ENCODE data around the gene DIO3. TPM values are rescaled to one million over a fixed set of nuclear protein-coding genes. Genes with fewer than 3 reads are reported as not detected.

DIO3 gene
- total RNA-seq, 1 donor from 2014 or later = 0.67 TPM

DNA sequence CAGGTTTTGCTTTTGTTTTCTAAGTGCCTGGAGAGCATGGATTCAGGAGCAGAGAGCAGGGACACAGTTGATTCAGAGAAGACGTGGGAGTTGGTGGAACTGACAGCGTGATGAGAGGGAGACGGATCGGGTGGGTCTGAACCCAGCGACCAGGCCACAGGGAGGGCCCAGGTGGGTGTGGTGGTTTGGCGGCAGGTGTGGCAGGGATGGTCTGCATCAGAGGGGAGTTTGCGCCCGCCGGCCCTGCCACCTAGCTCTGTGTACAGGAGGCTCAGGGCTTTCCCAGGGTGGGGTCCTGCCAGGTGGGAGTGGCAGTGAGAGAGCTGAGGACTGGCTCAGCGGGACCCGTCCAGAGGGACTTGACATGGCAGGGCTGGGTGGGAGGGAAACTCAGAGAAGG lies 33.3 kb upstream of the DIO3 start:
- Histone ChIP-seq H3K27ac (no peak overlapping the region), H3K9me3 (no peaks in the 10 kb centered on the region), H3K27me3 (no peaks in the 10 kb centered on the region), H3K4me1 (no peaks in the 10 kb centered on the region), H3K4me3 (no peak overlapping the region), H3K36me3 (no peaks in the 10 kb centered on the region)
- ATAC-seq (no peak), DNase-seq (no peak)
- TF ChIP-seq, protein P1, sequence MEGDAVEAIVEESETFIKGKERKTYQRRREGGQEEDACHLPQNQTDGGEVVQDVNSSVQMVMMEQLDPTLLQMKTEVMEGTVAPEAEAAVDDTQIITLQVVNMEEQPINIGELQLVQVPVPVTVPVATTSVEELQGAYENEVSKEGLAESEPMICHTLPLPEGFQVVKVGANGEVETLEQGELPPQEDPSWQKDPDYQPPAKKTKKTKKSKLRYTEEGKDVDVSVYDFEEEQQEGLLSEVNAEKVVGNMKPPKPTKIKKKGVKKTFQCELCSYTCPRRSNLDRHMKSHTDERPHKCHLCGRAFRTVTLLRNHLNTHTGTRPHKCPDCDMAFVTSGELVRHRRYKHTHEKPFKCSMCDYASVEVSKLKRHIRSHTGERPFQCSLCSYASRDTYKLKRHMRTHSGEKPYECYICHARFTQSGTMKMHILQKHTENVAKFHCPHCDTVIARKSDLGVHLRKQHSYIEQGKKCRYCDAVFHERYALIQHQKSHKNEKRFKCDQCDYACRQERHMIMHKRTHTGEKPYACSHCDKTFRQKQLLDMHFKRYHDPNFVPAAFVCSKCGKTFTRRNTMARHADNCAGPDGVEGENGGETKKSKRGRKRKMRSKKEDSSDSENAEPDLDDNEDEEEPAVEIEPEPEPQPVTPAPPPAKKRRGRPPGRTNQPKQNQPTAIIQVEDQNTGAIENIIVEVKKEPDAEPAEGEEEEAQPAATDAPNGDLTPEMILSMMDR (IDR thresholded peaks at IDR 0.05) = no peak
- intact Hi-C loops (cut with DNase I) = no loop called here

DNA sequence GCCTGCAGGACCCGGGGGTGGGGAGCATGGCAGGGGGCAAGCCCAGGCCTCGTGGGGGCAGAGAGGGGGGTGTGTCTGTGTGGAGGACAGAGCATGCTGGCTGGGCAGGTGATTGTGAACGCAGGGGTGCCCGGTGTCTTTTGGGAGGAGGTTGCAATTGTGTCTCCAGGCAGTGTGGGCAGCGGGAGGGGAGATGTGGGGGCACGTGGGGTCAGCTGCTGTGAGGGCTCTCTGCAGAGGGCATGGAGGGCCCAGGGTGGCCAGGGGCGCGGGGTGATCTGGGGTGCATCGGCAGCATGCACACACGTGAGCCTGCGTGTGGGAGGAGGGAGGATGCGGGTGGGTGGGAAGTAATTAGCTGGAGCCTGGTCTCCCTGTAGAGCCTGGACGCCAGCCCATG lies 32.2 kb upstream of the DIO3 start:
- DNase-seq = no peak

DNA sequence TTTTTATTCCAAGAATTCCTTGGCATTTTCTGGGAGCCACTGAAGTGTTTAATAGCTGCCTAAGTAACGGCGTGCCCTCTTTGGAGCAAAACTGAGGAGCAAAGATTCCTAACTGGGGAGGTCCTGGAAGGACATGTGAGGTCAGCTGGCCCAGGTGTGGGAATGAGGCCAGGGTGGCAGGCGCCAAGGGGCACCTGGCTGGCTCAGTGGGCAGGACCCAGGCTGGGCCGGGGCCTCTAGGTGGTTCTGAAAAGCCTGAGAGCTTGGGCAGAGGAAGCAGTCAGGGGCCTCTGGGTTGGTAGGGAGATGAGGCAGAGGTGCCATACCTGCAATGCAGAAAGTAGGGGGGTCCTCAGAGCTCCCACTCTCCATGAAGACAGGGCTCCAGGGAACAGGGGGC lies 27.1 kb upstream of the DIO3 start:
- Histone ChIP-seq H3K4me3 (no peak overlapping the region), H3K27me3 (no peaks in the 10 kb centered on the region), H3K27ac (no peak overlapping the region), H3K4me1 (no peaks in the 10 kb centered on the region), H3K36me3 (no peaks in the 10 kb centered on the region), H3K9me3 (no peaks in the 10 kb centered on the region)
- DNase-seq (no peak), ATAC-seq (no peak)
- TF ChIP-seq, protein P1 (IDR thresholded peaks at IDR 0.05) = no peak
- intact Hi-C loops (cut with DNase I) = no loop called here

More for the DNA sequence above, 32.2 kb upstream of the DIO3 start:
- TF ChIP-seq, protein P1 (IDR thresholded peaks at IDR 0.05) = no peak
- H3K4me1 ChIP-seq = no peaks in the 10 kb centered on the region
- H3K27ac ChIP-seq = no peak overlapping the region
- intact Hi-C loops (cut with DNase I) = no loop called here
- no peaks in the 10 kb centered on the region for H3K36me3 ChIP-seq
- no peaks in the 10 kb centered on the region for H3K27me3 ChIP-seq
- H3K9me3 ChIP-seq = no peaks in the 10 kb centered on the region
- no peak overlapping the region for H3K4me3 ChIP-seq
- ATAC-seq = no peak

DNA sequence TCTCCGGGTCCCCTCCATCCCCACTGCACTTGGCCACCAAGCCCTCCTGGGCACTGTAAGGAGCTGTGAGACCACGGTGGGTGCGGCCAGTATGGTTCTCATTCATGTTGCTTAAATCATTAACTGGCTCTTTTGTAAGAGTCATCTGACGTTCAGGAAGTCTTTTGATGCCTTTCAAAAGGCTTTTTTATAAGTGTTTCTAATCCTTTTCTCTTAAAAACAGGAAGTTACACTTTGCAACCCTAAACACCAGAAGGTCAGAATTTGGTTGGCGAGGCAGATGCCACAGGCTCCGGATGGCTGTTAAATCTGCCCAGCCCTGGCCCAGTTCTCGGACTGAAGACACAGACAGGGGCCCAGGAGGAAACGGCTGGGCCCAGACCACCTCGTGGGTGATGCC lies 26.1 kb upstream of the DIO3 start:
- no peaks in the 10 kb centered on the region for H3K4me1 ChIP-seq
- H3K27me3 ChIP-seq = no peaks in the 10 kb centered on the region
- no peak overlapping the region for H3K4me3 ChIP-seq
- no peaks in the 10 kb centered on the region for H3K9me3 ChIP-seq
- TF ChIP-seq, protein P1 (IDR thresholded peaks at IDR 0.05) = no peak
- ATAC-seq (peak; percentile 6), DNase-seq (no peak)
- H3K36me3 ChIP-seq = no peaks in the 10 kb centered on the region
- intact Hi-C loops (cut with DNase I) = no loop called here
- H3K27ac ChIP-seq = no peak overlapping the region

DNA sequence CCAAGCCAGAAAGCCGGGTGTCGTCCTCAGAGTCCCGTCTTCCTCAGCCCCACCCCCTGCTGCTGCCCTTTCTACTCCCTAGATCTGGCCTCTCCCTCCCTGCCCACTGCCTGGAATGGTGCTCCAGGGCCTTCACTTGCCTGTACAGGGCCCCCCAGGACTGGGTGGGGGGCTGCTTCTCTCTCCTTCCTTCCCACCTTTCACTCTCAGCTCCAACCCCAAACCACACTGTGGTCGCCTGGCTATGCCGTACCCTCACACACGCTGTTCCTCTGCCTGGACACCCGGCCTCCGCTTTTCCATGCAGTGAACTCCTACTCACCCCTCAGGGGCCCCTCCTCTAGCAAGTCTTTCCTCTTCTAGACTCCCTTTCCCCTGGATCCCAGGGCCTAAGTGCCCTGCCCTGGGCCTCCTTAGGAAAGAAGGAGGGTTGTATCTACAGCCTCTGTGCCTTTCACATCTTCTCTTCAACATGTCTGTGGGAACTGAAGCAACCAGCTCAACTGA lies 25.5 kb upstream of the DIO3 start:
- H3K9me3 ChIP-seq = no peaks in the 10 kb centered on the region
- H3K27ac ChIP-seq = no peak overlapping the region
- no peaks in the 10 kb centered on the region for H3K27me3 ChIP-seq
- intact Hi-C loops (cut with DNase I) = no loop called here
- no peak for ATAC-seq
- no peaks in the 10 kb centered on the region for H3K36me3 ChIP-seq
- no peaks in the 10 kb centered on the region for H3K4me1 ChIP-seq
- no peak for DNase-seq
- TF ChIP-seq, protein P1 (IDR thresholded peaks at IDR 0.05) = no peak
- no peak overlapping the region for H3K4me3 ChIP-seq

DNA sequence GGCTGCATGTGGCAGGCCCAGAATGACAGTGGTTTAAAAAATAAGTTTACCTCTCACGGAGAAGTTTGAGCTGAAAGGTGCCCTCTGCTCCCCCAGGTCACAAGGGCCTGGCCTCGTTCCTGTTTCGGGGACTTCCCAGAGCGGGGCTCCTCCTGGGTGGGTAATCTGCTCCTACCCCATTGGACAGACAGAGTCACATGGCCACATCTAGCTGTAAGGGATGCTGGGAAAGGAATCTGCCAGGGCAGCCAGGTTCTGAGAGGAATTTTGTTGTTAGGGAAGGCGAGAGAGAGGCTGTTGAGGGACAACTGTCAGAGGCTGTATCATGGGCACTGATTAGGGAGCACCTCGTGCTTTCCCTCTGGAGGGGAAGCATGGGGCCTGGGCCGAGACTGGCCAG lies 24.0 kb upstream of the DIO3 start:
- no peaks in the 10 kb centered on the region for H3K9me3 ChIP-seq
- no peaks in the 10 kb centered on the region for H3K4me1 ChIP-seq
- no peaks in the 10 kb centered on the region for H3K36me3 ChIP-seq
- DNase-seq (no peak), ATAC-seq (no peak)
- H3K27me3 ChIP-seq = no peaks in the 10 kb centered on the region
- no peak overlapping the region for H3K27ac ChIP-seq
- intact Hi-C loops (cut with DNase I) = no loop called here
- no peak overlapping the region for H3K4me3 ChIP-seq
- TF ChIP-seq, protein P1 (IDR thresholded peaks at IDR 0.05) = no peak

Data from upper lobe of right lung (tissue), 1 donor.